Natural killer cell (primary cell): ENCODE data around the gene HPS4. TPM values are rescaled to one million over a fixed set of nuclear protein-coding genes. Genes with fewer than 3 reads are reported as not detected.
A peak's percentile ranks its signal among the peaks of the same experiment; 100 is the strongest.

Source experiments
- ATAC-seq, 3 donors: fragments of 150-1000 bp in 2 of 3; fragments of 200-7000 bp in 1 of 3; cut with Tn5 transposase; 1 replicate in 1 of 3; 2 replicates in 2 of 3; pipeline ENCODE4 v1.10.0; 2021; ENCODE audit warnings: mild to moderate bottlenecking in 2 of 3, moderate library complexity in 2 of 3
- DNase-seq, 2 donors: peaks; one replicate each; pipeline versions ENCODE4 v3.0.0 to v3.0.0-alpha.2; 2013 to 2021; ENCODE audit warnings: mixed read lengths in 1 of 2
- H3K27ac ChIP-seq: one replicate; pipeline ENCODE4 v1.5.1; 2013; ENCODE audit warnings: mild to moderate bottlenecking, low read length
- H3K27me3 ChIP-seq: one replicate; pipeline ENCODE4 v1.6.1; 2013; ENCODE audit warnings: low read length; ENCODE audit not compliant: control insufficient read depth, insufficient read depth
- H3K36me3 ChIP-seq: one replicate; pipeline ENCODE4 v1.6.1; 2013; ENCODE audit warnings: low read length; ENCODE audit not compliant: control insufficient read depth, insufficient read depth
- H3K4me1 ChIP-seq: one replicate; pipeline ENCODE4 v1.6.1; 2013; ENCODE audit warnings: low read length; ENCODE audit not compliant: control insufficient read depth, insufficient read depth
- H3K4me3 ChIP-seq: one replicate; pipeline ENCODE4 v1.5.1; 2013; ENCODE audit warnings: low read length
- H3K9me3 ChIP-seq: one replicate; pipeline ENCODE4 v1.6.1; 2013; ENCODE audit warnings: low read length; ENCODE audit not compliant: control insufficient read depth, insufficient read depth
- H3K27ac Mint-ChIP-seq, 2 donors: one replicate each; pipeline ENCODE4 v1.8.0; 2022; ENCODE audit warnings: mild to moderate bottlenecking in 2 of 2, mixed read lengths in 2 of 2, moderate library complexity in 1 of 2
- H3K27me3 Mint-ChIP-seq, 2 donors: one replicate each; pipeline ENCODE4 v1.8.0; 2022; ENCODE audit warnings: low read depth in 2 of 2, mixed read lengths in 2 of 2
- H3K36me3 Mint-ChIP-seq: one replicate; pipeline ENCODE4 v1.8.0; 2022; ENCODE audit warnings: mixed read lengths
- H3K4me1 Mint-ChIP-seq, 2 donors: one replicate each; pipeline ENCODE4 v1.8.0; 2022; ENCODE audit warnings: mixed read lengths in 2 of 2
- H3K4me3 Mint-ChIP-seq: one replicate; pipeline ENCODE4 v1.8.0; 2022; ENCODE audit warnings: mild to moderate bottlenecking, moderate library complexity, mixed read lengths
- H3K9me3 Mint-ChIP-seq, 2 donors: one replicate each; pipeline ENCODE4 v1.8.0; 2022; ENCODE audit warnings: mixed read lengths in 2 of 2
- CTCF ChIP-seq: fragments of 200-600 bp; IDR thresholded peaks from one replicate; pipeline ENCODE4 v1.8.0; 2022; ENCODE audit warnings: antibody characterized with exemption
- WGBS: methylation state at CpG from one replicate; pipeline ENCODE4 v1.1.7; 2013; ENCODE audit warnings: missing lambda C conversion rate; ENCODE audit not compliant: insufficient coverage; 5-methylcytosine and 5-hydroxymethylcytosine counted together
- intact Hi-C: fragments of 100-400 bp; cut with micrococcal nuclease; formaldehyde crosslinking; loops from one replicate; pipeline ENCODE4 v1.14.2; 2022
- total RNA-seq, 4 donors: library from RNA; stranded (reverse); fragments of 120-200 nt in 1 of 4; gene quantifications; one replicate each; pipeline versions ENCODE4 v1.2.3 to v1.2.4, GENCODE V29; 2013 to 2022

The HPS4 gene
- total RNA-seq, 3 donors from 2014 or later (not counting 1 experiment from before 2014, with no cell fraction given), result 44.8 to 53.6 (median 50.7) TPM

DNA sequence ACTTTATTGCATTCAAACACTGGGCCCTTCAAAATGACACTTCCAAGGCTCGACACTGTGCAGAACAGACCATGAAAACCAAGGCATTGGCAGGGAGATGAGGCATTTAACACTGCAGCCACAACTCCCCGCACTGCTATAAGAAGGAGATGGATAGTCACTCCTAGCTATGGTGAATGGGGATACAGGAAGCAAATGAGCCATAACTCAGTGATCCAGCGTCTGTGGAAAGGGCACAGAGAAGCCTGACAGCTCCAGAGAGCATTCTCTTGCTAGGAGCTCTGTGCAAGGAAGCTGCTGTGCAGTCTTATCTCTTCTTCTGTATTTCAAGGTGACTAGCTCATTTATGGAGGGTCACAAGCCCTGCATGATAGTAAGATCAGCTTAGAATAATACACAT is 20.9 kb downstream of the HPS4 start:
- H3K4me1 Mint-ChIP-seq, result no peaks in the 10 kb centered on the region
- H3K4me3 Mint-ChIP-seq, result no peak overlapping the region

DNA sequence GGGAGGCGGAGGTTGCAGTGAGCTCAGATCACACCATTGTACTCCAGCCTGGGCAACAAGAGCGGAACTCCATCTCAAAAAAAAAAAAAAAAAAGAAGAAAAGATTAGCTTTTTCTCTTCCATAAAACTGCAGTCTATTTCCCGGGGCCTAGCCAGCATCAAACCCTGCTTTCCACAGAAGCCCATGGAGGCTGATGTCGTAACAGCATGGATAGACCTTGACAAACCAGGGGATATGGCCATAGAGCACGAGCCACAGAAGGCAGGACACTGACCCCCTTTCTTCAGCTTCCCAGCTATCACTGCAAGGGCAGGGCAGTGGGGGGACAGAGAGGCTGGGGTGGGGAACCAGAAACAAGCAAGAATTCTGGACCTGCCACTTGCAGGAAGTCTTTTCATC is 21.5 kb downstream of the HPS4 start:
- intact Hi-C loops, result no loop called here
- Mint-ChIP-seq H3K4me1 (no peaks in the 10 kb centered on the region), H3K9me3 (no peaks in the 10 kb centered on the region), H3K27ac (no peak overlapping the region), H3K27me3 (no peaks in the 10 kb centered on the region), H3K4me3 (no peak overlapping the region), H3K36me3 (peaks cover 12% of the 10 kb centered on the region)
- no peak for TF ChIP-seq CTCF
- Histone ChIP-seq H3K36me3 (peaks cover 54% of the 10 kb centered on the region), H3K9me3 (no peaks in the 10 kb centered on the region), H3K27ac (no peak overlapping the region), H3K4me3 (no peak overlapping the region), H3K27me3 (no peaks in the 10 kb centered on the region), H3K4me1 (no peaks in the 10 kb centered on the region)
- ATAC-seq, result no peak
- 98% methylated on average over 4 of the region's 5 CpGs for WGBS
- no peak for DNase-seq

More for the DNA sequence above, 20.9 kb downstream of the HPS4 start:
- peaks cover 12% of the 10 kb centered on the region for H3K36me3 Mint-ChIP-seq
- Histone ChIP-seq H3K4me3 (no peak overlapping the region), H3K27ac (no peak overlapping the region), H3K36me3 (peaks cover 56% of the 10 kb centered on the region), H3K4me1 (no peaks in the 10 kb centered on the region), H3K9me3 (no peaks in the 10 kb centered on the region), H3K27me3 (no peaks in the 10 kb centered on the region)
- 96% methylated on average over 3 of the region's 3 CpGs for whole genome bisulfite sequencing
- no peak for TF ChIP-seq CTCF
- H3K27ac Mint-ChIP-seq, result no peak overlapping the region
- DNase-seq (no peak), ATAC-seq (no peak)
- H3K27me3 Mint-ChIP-seq, result no peaks in the 10 kb centered on the region
- intact Hi-C loops, result no loop called here
- H3K9me3 Mint-ChIP-seq, result no peaks in the 10 kb centered on the region

DNA sequence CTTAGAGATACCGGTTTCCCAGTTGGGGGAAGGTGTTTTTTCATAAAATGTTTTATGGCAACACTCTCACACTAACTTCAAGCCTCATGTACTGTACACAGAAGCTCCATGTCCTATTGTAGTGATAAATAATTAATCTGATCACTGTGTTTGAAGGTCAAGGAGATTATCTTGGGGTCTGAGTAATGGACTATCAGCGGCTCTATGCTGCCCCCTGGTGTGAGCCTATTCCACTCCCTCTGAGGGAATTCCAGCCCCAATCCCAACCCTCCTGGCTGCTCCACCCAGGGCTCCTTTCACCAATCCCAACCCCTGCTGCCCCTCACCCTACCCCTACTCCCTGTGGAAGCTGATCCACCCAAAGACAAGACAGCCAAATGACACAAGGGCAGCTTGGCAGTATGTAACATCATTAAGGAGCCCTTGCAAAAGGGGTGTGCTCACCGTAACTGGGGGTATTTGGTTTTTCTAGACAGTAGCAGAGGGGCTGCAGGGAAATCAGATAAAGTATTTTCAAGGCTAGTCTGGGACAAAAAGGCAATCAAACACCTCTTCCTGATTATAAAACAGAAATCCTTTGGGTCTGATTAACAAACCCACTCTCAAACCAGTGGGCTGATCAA is 22.3 kb downstream of the HPS4 start:
- ATAC-seq, result peak in 1 of 3 donors; percentile 58
- 36% methylated on average over 2 of the region's 3 CpGs for WGBS
- no peaks in the 10 kb centered on the region for H3K9me3 ChIP-seq
- peak; percentile 55 for TF ChIP-seq CTCF
- Mint-ChIP-seq H3K27ac (no peak overlapping the region), H3K9me3 (no peaks in the 10 kb centered on the region), H3K27me3 (no peaks in the 10 kb centered on the region), H3K4me1 (no peaks in the 10 kb centered on the region), H3K36me3 (peaks cover 12% of the 10 kb centered on the region), H3K4me3 (no peak overlapping the region)
- peaks cover 50% of the 10 kb centered on the region for H3K36me3 ChIP-seq
- H3K27me3 ChIP-seq, result no peaks in the 10 kb centered on the region
- no peak overlapping the region for H3K27ac ChIP-seq
- no peak overlapping the region for H3K4me3 ChIP-seq
- no peaks in the 10 kb centered on the region for H3K4me1 ChIP-seq
- intact Hi-C loops, result loop anchor here (1.0 to 2.0 kb wide), 2 partner anchors 62 to 97 kb away; no protein-coding TSS in a partner anchor
- peak in 1 of 2 donors; percentile 63 for DNase-seq

GRCh38 chr22:26460202-26460601 is 23.4 kb downstream of the HPS4 start:
- no peak overlapping the region for H3K27ac Mint-ChIP-seq
- peaks cover 8% of the 10 kb centered on the region for H3K36me3 Mint-ChIP-seq
- 93% methylated on average over 6 of the region's 6 CpGs for WGBS

More at GRCh38 chr22:26460202-26460601, 23.4 kb downstream of the HPS4 start:
- ATAC-seq (no peak), DNase-seq (no peak)
- intact Hi-C loops, result loop anchor here (2.0 kb wide), 1 partner anchor 61 kb away; no protein-coding TSS in a partner anchor
- H3K27ac ChIP-seq, result no peak overlapping the region
- H3K36me3 ChIP-seq, result peaks cover 45% of the 10 kb centered on the region
- TF ChIP-seq CTCF, result no peak
- H3K9me3 ChIP-seq, result no peaks in the 10 kb centered on the region
- Mint-ChIP-seq H3K27me3 (no peaks in the 10 kb centered on the region), H3K9me3 (no peaks in the 10 kb centered on the region), H3K4me3 (no peak overlapping the region), H3K4me1 (no peaks in the 10 kb centered on the region)
- H3K27me3 ChIP-seq, result no peaks in the 10 kb centered on the region
- no peaks in the 10 kb centered on the region for H3K4me1 ChIP-seq
- no peak overlapping the region for H3K4me3 ChIP-seq
